Fibroblast of skin of right biceps (primary cell): ENCODE data around the gene DDC.
"Not testable (repeated sequence)": the region's sequence is repeated elsewhere in the genome, so short reads cannot be mapped to it uniquely, and the experiment has no call there.

Source experiments
- DNase-seq: peaks from one replicate; pipeline ENCODE4 v3.0.0-alpha.2; 2013

Gene DDC

GRCh38 chr7:50479743-50480517 is 85.3 kb downstream of the DDC start:
- no peak for DNase-seq

GRCh38 chr7:50477640-50478039 is 87.6 kb downstream of the DDC start:
- no peak for DNase-seq

- DNase-seq, result no peak
These were observed 88.1 kb downstream of the DDC start for GRCh38 chr7:50476953-50477625.

GRCh38 chr7:50475340-50475739 is 89.9 kb downstream of the DDC start:
- no peak for DNase-seq

GRCh38 chr7:50474382-50475160 is 90.6 kb downstream of the DDC start:
- DNase-seq, result no peak

- no peak for DNase-seq
These were observed 91.7 kb downstream of the DDC start for GRCh38 chr7:50473531-50473930.

GRCh38 chr7:50472427-50472826 is 92.8 kb downstream of the DDC start:
- DNase-seq, result no peak

GRCh38 chr7:50471970-50472369 is 93.2 kb downstream of the DDC start:
- no peak for DNase-seq

GRCh38 chr7:50470250-50471163 is 94.7 kb downstream of the DDC start:
- no peak for DNase-seq

GRCh38 chr7:50469181-50469580 is 96.0 kb downstream of the DDC start:
- DNase-seq, result no peak

- DNase-seq, result peak; percentile 60
These were observed 97.2 kb downstream of the DDC start for GRCh38 chr7:50467817-50468610.

GRCh38 chr7:50466815-50467585 is 98.2 kb downstream of the DDC start:
- no peak for DNase-seq

- DNase-seq, result no peak
These were observed 102.2 kb downstream of the DDC start for GRCh38 chr7:50463035-50463434.

GRCh38 chr7:50462361-50462760 is 102.8 kb downstream of the DDC start:
- DNase-seq, result no peak

GRCh38 chr7:50461695-50462094 is 103.5 kb downstream of the DDC start:
- DNase-seq, result no peak

- not testable (repeated sequence) for DNase-seq
These were observed 106.0 kb downstream of the DDC start for GRCh38 chr7:50459183-50459582.

GRCh38 chr7:50458651-50459050 is 106.6 kb downstream of the DDC start:
- DNase-seq, result not testable (repeated sequence)

GRCh38 chr7:50456371-50457123 is 108.7 kb downstream of the DDC start:
- DNase-seq, result no peak

- no peak for DNase-seq
These were observed 109.5 kb downstream of the DDC start for GRCh38 chr7:50455658-50456057.

- no peak for DNase-seq
These were observed 110.2 kb downstream of the DDC start for GRCh38 chr7:50454968-50455367.
